T-cell (primary cell): Measurements from ENCODE around the gene MRPL41. TPM values are rescaled to one million over a fixed set of nuclear protein-coding genes. Genes with fewer than 3 reads are reported as not detected.

ENCODE experiments used
- ATAC-seq, 4 experiments: fragments of 200-7000 bp in 3 of 4; fragments of 150-1000 bp in 1 of 4; cut with Tn5 transposase; replicated peaks in 1 of 4; 1 replicate in 3 of 4; 2 replicates in 1 of 4; pipeline ENCODE4 v1.10.0; 2021; ENCODE audit warnings: moderate library complexity in 3 of 4, mild to moderate bottlenecking in 2 of 4, moderate number of reproducible peaks in 1 of 4
- CTCF ChIA-PET, 2 donors: fragments of 300-600 bp; sonication (Branson Sonifier 250); formaldehyde crosslinking; loops; one replicate each; lab custom pipeline; 2022; ENCODE audit warnings: antibody characterized with exemption in 2 of 2; lab: Charles Lee
- POLR2A ChIA-PET, 2 donors: fragments of 300-600 bp; sonication (Branson Sonifier 250); formaldehyde crosslinking; loops; one replicate each; lab custom pipeline; 2022; ENCODE audit warnings: antibody characterized with exemption in 2 of 2; lab: Charles Lee
- DNase-seq, 35 experiments: peaks; one replicate each; pipeline versions ENCODE4 v3.0.0 to v3.0.0-alpha.2; 2013 to 2023
- H3K27ac ChIP-seq: one replicate; pipeline ENCODE4 v1.5.1; 2013; ENCODE audit warnings: low read length
- H3K27me3 ChIP-seq, 2 experiments: replicated peaks in 1 of 2; 1 replicate in 1 of 2; 2 replicates in 1 of 2; pipeline versions ENCODE4 v1.6.1 to v1.7.0; 2013; ENCODE audit warnings: low read length in 1 of 2, mixed read lengths in 1 of 2; ENCODE audit not compliant: control insufficient read depth in 2 of 2, insufficient read depth in 2 of 2; ENCODE audit errors: extremely low read depth in 1 of 2
- H3K36me3 ChIP-seq, 2 donors: 1 replicate in 1 of 2; 2 replicates in 1 of 2; pipeline versions ENCODE4 v1.6.1 to v1.7.0; 2013; ENCODE audit warnings: low read length in 1 of 2; ENCODE audit not compliant: control insufficient read depth in 2 of 2, insufficient read depth in 1 of 2; ENCODE audit errors: extremely low read depth in 1 of 2
- H3K4me1 ChIP-seq, 2 experiments: 1 replicate in 1 of 2; 2 replicates in 1 of 2; pipeline versions ENCODE4 v1.6.1 to v1.7.0; 2013; ENCODE audit warnings: low read length in 2 of 2, mixed read lengths in 1 of 2; ENCODE audit not compliant: insufficient read depth in 2 of 2, control insufficient read depth in 1 of 2; ENCODE audit errors: extremely low read depth in 1 of 2
- H3K4me3 ChIP-seq, 2 donors: 1 replicate in 1 of 2; 2 replicates in 1 of 2; pipeline versions ENCODE4 v1.5.1 to v1.7.0; 2013; ENCODE audit warnings: mild to moderate bottlenecking in 2 of 2, low read length in 1 of 2, moderate library complexity in 1 of 2; ENCODE audit not compliant: control insufficient read depth in 1 of 2; ENCODE audit errors: extremely low read depth in 1 of 2
- H3K9me3 ChIP-seq: 2 replicates; pipeline ENCODE4 v1.7.0; 2013
- H3K27ac Mint-ChIP-seq, 2 donors: one replicate each; pipeline ENCODE4 v1.8.0; 2020 to 2021; ENCODE audit warnings: mild to moderate bottlenecking in 2 of 2, mixed read lengths in 2 of 2
- H3K27me3 Mint-ChIP-seq, 2 donors: one replicate each; pipeline ENCODE4 v1.8.0; 2021 to 2022; ENCODE audit warnings: mixed read lengths in 2 of 2
- H3K36me3 Mint-ChIP-seq: one replicate; pipeline ENCODE4 v1.8.0; 2021; ENCODE audit warnings: mixed read lengths
- H3K4me1 Mint-ChIP-seq, 3 donors: one replicate each; pipeline ENCODE4 v1.8.0; 2020 to 2022; ENCODE audit warnings: mixed read lengths in 3 of 3, mild to moderate bottlenecking in 1 of 3
- H3K4me3 Mint-ChIP-seq, 3 donors: one replicate each; pipeline ENCODE4 v1.8.0; 2020 to 2022; ENCODE audit warnings: mild to moderate bottlenecking in 3 of 3, mixed read lengths in 3 of 3, moderate library complexity in 3 of 3
- H3K9me3 Mint-ChIP-seq, 3 donors: one replicate each; pipeline ENCODE4 v1.8.0; 2020 to 2022; ENCODE audit warnings: mixed read lengths in 3 of 3
- WGBS: methylation state at CpG from one replicate; pipeline ENCODE4 v1.1.5; 2013; ENCODE audit warnings: missing lambda C conversion rate; ENCODE audit not compliant: insufficient coverage; 5-methylcytosine and 5-hydroxymethylcytosine counted together
- total RNA-seq, 35 experiments: library from RNA in 6 of 35; stranded (reverse) in 6 of 35; fragments of 120-200 nt in 1 of 35; gene quantifications; one replicate each; pipeline versions ENCODE4 v1.2.1 to v1.2.4 and lab custom pipeline; 2013 to 2026

Gene MRPL41
- total RNA-seq, 5 donors from 2014 or later (not counting 1 experiment from before 2014, with no cell fraction given): 33.0 to 158 (median 85.4) TPM

DNA sequence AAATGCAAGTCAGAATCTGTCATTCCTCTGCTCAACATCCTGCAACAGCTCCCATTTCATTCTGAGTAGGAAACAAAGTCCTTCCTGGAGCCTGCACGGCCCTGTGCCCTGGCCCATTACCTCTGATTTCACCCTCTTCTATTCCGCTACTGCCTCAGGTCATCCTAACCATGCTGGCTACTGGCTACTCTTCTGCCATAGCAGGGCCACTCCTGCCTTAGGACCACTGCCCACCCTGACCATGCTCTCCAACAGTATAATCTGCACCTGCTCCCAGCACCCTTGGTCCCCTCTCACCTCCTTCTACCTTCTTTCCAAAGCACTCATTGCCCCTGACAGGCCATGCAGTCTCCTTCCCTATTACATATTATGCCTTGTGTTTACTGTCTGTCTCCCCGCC is 18.9 kb downstream of the MRPL41 start:
- WGBS: 96% methylated on average over 2 of the region's 3 CpGs
- Histone ChIP-seq H3K9me3 (no peaks in the 10 kb centered on the region), H3K36me3 (peaks cover 10 to 35% of the 10 kb centered on the region in 2 donors), H3K4me3 (no peak overlapping the region), H3K27me3 (no peaks in the 10 kb centered on the region), H3K4me1 (no peaks in the 10 kb centered on the region), H3K27ac (no peak overlapping the region)
- Mint-ChIP-seq H3K9me3 (no peaks in the 10 kb centered on the region), H3K27ac (peak overlapping the region in 1 of 2 donors; percentile 58), H3K4me1 (peaks cover 15 to 23% (median 16%) of the 10 kb centered on the region in 3 donors), H3K4me3 (no peak overlapping the region), H3K36me3 (peaks cover 25% of the 10 kb centered on the region), H3K27me3 (no peaks in the 10 kb centered on the region)
- ATAC-seq (no peak), DNase-seq (no peak)
- ChIA-PET POLR2A (no interaction called here), CTCF (no interaction called here)

DNA sequence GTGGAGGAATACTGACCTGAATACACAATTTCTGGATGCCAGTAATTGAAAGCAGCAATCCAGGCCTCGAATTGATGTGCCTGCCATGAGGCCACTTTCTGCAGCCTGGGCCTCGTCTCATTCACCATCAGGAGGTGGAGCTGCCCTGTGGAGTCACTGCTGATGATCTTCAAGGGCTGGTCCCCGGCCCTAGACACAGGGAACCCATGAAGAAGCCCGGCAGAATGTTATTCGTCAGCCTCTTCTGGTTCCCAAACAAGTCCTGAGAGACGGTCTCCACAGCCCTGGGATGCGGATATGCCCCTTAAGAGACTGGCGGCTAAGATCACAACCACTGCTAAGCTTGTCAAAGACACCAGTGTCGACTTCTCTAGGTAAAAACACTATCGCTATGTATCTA is 22.5 kb downstream of the MRPL41 start:
- ChIA-PET CTCF (no interaction called here), POLR2A (interaction anchor here (0.6 kb wide), 2 partner anchors 46 to 262 kb away, joined by 4 to 10 read pairs; no protein-coding TSS in a partner anchor)
- H3K4me1 Mint-ChIP-seq: peaks cover 41 to 44% (median 42%) of the 10 kb centered on the region in 3 donors

GRCh38 chr9:137575364-137575715 is 23.7 kb downstream of the MRPL41 start:
- CTCF ChIA-PET: no interaction called here

More for the DNA sequence above, 22.5 kb downstream of the MRPL41 start:
- ATAC-seq (no peak), DNase-seq (no peak)
- WGBS: 96% methylated on average over 7 of the region's 10 CpGs
- Mint-ChIP-seq H3K4me3 (no peak overlapping the region), H3K27ac (no peak overlapping the region), H3K36me3 (peaks cover 30% of the 10 kb centered on the region), H3K9me3 (no peaks in the 10 kb centered on the region), H3K27me3 (no peaks in the 10 kb centered on the region)
- no peaks in the 10 kb centered on the region for H3K27me3 ChIP-seq
- H3K36me3 ChIP-seq: peaks cover 10 to 36% of the 10 kb centered on the region in 2 donors
- H3K9me3 ChIP-seq: no peaks in the 10 kb centered on the region
- no peak overlapping the region for H3K27ac ChIP-seq
- peaks cover 9 to 29% of the 10 kb centered on the region in 2 experiments for H3K4me1 ChIP-seq
- H3K4me3 ChIP-seq: no peak overlapping the region

DNA sequence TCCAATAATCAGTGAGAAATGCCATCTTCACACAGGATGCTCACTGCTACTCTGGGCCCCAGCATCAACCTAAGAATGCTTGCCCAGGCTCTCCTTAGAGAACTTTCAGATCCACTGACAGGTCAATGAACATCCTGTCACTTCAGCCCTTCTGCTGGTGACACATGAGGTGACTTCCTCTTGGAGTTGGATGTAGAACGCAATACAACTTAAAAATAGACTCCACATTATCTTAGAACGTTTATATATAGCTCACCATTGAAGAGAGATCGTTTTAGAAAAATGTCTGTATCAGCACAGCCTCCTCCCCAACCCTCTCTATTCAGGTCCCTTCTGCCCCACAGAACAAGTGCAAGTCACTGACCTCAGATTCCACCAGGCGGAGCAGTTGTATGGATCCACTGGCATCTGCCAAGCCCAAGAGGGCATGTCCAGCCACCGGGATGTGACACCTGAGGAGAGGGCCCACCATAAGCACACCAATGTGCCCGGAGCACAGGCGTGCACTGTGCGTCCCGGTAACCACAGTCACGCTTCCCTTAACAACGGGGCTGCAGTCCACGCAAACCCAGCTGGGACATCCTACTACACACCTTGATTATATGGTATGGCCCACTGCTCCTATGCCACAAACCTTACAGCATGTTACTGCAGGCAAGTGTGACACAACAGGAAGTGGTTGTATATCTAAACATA is 24.2 kb downstream of the MRPL41 start:
- H3K9me3 Mint-ChIP-seq: no peaks in the 10 kb centered on the region
- H3K27ac Mint-ChIP-seq: no peak overlapping the region
- H3K4me3 Mint-ChIP-seq: peak overlapping the region in 2 of 3 donors; percentile 51 to 75
- Histone ChIP-seq H3K4me3 (no peak overlapping the region), H3K27ac (no peak overlapping the region), H3K36me3 (peaks cover 10 to 30% of the 10 kb centered on the region in 2 donors), H3K27me3 (no peaks in the 10 kb centered on the region), H3K9me3 (no peaks in the 10 kb centered on the region), H3K4me1 (peaks cover 9 to 32% of the 10 kb centered on the region in 2 experiments)
- no peaks in the 10 kb centered on the region for H3K27me3 Mint-ChIP-seq
- ChIA-PET POLR2A (no interaction called here), CTCF (no interaction called here)
- ATAC-seq (no peak), DNase-seq (no peak)
- 79% methylated on average over 3 of the region's 12 CpGs for WGBS
- peaks cover 33 to 40% (median 37%) of the 10 kb centered on the region in 3 donors for H3K4me1 Mint-ChIP-seq
- H3K36me3 Mint-ChIP-seq: peaks cover 24% of the 10 kb centered on the region

More at GRCh38 chr9:137575364-137575715, 23.7 kb downstream of the MRPL41 start:
- H3K9me3 ChIP-seq: no peaks in the 10 kb centered on the region
- 70% methylated on average over 8 of the region's 9 CpGs for WGBS
- H3K36me3 ChIP-seq: peaks cover 10 to 35% of the 10 kb centered on the region in 2 donors
- Mint-ChIP-seq H3K9me3 (no peaks in the 10 kb centered on the region), H3K4me1 (peaks cover 39 to 44% (median 42%) of the 10 kb centered on the region in 3 donors), H3K4me3 (peak overlapping the region in 1 of 3 donors; percentile 51), H3K36me3 (peaks cover 29% of the 10 kb centered on the region), H3K27ac (no peak overlapping the region), H3K27me3 (no peaks in the 10 kb centered on the region)
- ATAC-seq (no peak), DNase-seq (no peak)
- H3K27ac ChIP-seq: no peak overlapping the region
- peaks cover 9 to 32% of the 10 kb centered on the region in 2 experiments for H3K4me1 ChIP-seq
- H3K27me3 ChIP-seq: no peaks in the 10 kb centered on the region
- POLR2A ChIA-PET: no interaction called here
- no peak overlapping the region for H3K4me3 ChIP-seq

GRCh38 chr9:137578518-137579258 is 27.0 kb downstream of the MRPL41 start, which contains the start of gene DPH7:
Gene DPH7, minus strand, starts transcription at chr9:137578925. Its CDS starts 148 bp downstream, at chr9:137578777.
- Histone ChIP-seq H3K4me3 (peak within 1 kb of the TSS; percentile 54 to 79), H3K36me3 (peaks cover 6 to 26% of the 10 kb centered on the region in 2 donors), H3K27ac (no peak within 1 kb of the TSS), H3K27me3 (no peaks in the 10 kb centered on the region), H3K4me1 (peaks cover 9 to 32% of the 10 kb centered on the region in 2 experiments), H3K9me3 (no peaks in the 10 kb centered on the region)
- peaks cover 23% of the 10 kb centered on the region for H3K36me3 Mint-ChIP-seq
- H3K27ac Mint-ChIP-seq: peak within 1 kb of the TSS; percentile 57 to 74
- ChIA-PET CTCF (interaction anchor here in 1 of 2 donors (0.6 to 1.4 kb wide), 4 partner anchors 10 to 38 kb away, joined by 3 to 5 read pairs (median 4); no protein-coding TSS in a partner anchor), POLR2A (interaction anchor here in 1 of 2 donors (0.7 kb wide), 1 partner anchor 118 kb away, joined by 6 read pairs; no protein-coding TSS in a partner anchor)
- 4% methylated on average over 82 of the region's 82 CpGs for WGBS
- peaks cover 32 to 40% (median 37%) of the 10 kb centered on the region in 3 donors for H3K4me1 Mint-ChIP-seq
- peak; percentile 78 to 99 (median 94) for DNase-seq
- H3K4me3 Mint-ChIP-seq: peak within 1 kb of the TSS; percentile 75 to 79 (median 76)
- H3K27me3 Mint-ChIP-seq: no peaks in the 10 kb centered on the region
- H3K9me3 Mint-ChIP-seq: no peaks in the 10 kb centered on the region
- ATAC-seq: peak; percentile 97 to 99 (median 98)

GRCh38 chr9:137579259-137579604 is 27.6 kb downstream of the MRPL41 start:
- WGBS: 56% methylated on average over 14 of the region's 19 CpGs

More at GRCh38 chr9:137579259-137579604, 27.6 kb downstream of the MRPL41 start:
- Mint-ChIP-seq H3K4me1 (peaks cover 32 to 40% (median 37%) of the 10 kb centered on the region in 3 donors), H3K27ac (peak overlapping the region; percentile 57 to 74), H3K9me3 (no peaks in the 10 kb centered on the region), H3K27me3 (no peaks in the 10 kb centered on the region), H3K36me3 (peaks cover 23% of the 10 kb centered on the region), H3K4me3 (peak overlapping the region; percentile 75 to 79 (median 76))
- DNase-seq (no peak), ATAC-seq (no peak)
- peaks cover 9 to 32% of the 10 kb centered on the region in 2 experiments for H3K4me1 ChIP-seq
- H3K27ac ChIP-seq: no peak overlapping the region
- H3K4me3 ChIP-seq: peak overlapping the region; percentile 54 to 79
- POLR2A ChIA-PET: no interaction called here
- H3K9me3 ChIP-seq: no peaks in the 10 kb centered on the region
- no peaks in the 10 kb centered on the region for H3K27me3 ChIP-seq
- CTCF ChIA-PET: interaction anchor here (0.6 to 2.5 kb wide), 8 partner anchors 9 to 255 kb away, joined by 3 to 6 read pairs (median 4); partner anchors contain the start of gene ZMYND19 (in 1 of the 2)
- peaks cover 4 to 23% of the 10 kb centered on the region in 2 donors for H3K36me3 ChIP-seq
